DND-41 (cell line): ENCODE data around the gene MAMDC2.

ENCODE experiments used
- ATAC-seq: fragments of 200-7000 bp; cut with Tn5 transposase; 3 replicates; pipeline ENCODE4 v1.9.1; 2021; ENCODE audit warnings: low read depth; ENCODE audit not compliant: insufficient read depth
- DNase-seq: peaks from one replicate; pipeline ENCODE4 v3.0.0-alpha.2; 2020
- H2AFZ ChIP-seq: 2 replicates; pipeline ENCODE4 v1.6.0; 2012; ENCODE audit warnings: low read depth, low read length
- H3K27ac ChIP-seq: 2 replicates; pipeline ENCODE4 v1.5.1; 2012; ENCODE audit warnings: low read length, inconsistent platforms
- H3K27me3 ChIP-seq: fragments of 200-600 bp; sonication (generic); 2 replicates; pipeline ENCODE4 v1.6.0; 2012; ENCODE audit warnings: low read length, mild to moderate bottlenecking, inconsistent platforms; ENCODE audit not compliant: insufficient read depth, poor library complexity
- H3K36me3 ChIP-seq: 2 replicates; pipeline ENCODE4 v1.5.1; 2012; ENCODE audit warnings: low read length, inconsistent platforms; ENCODE audit not compliant: insufficient read depth
- H3K4me1 ChIP-seq: 2 replicates; pipeline ENCODE4 v1.5.1; 2012; ENCODE audit warnings: mild to moderate bottlenecking, low read length; ENCODE audit not compliant: insufficient read depth
- H3K4me2 ChIP-seq: 2 replicates; pipeline ENCODE4 v1.6.0; 2012; ENCODE audit warnings: mild to moderate bottlenecking, moderate library complexity, low read length, inconsistent platforms; ENCODE audit not compliant: insufficient read depth
- H3K4me3 ChIP-seq, 2 experiments: fragments of 200-600 bp in 1 of 2; shearing (Covaris generic) in 1 of 2; 2 replicates each; pipeline ENCODE4 v1.5.1; 2012 to 2016; ENCODE audit warnings: inconsistent platforms in 2 of 2, low read length in 2 of 2, mild to moderate bottlenecking in 2 of 2, low read depth in 1 of 2, moderate library complexity in 1 of 2
- H3K79me2 ChIP-seq: 2 replicates; pipeline ENCODE4 v1.6.0; 2012; ENCODE audit warnings: low read length, inconsistent platforms; ENCODE audit not compliant: insufficient read depth
- H3K9ac ChIP-seq: 2 replicates; pipeline ENCODE4 v1.6.0; 2012; ENCODE audit warnings: low read depth, mild to moderate bottlenecking, inconsistent platforms, low read length, moderate library complexity
- H3K9me3 ChIP-seq: 2 replicates; pipeline ENCODE4 v1.5.1; 2012; ENCODE audit warnings: low read length, moderate library complexity, mild to moderate bottlenecking, inconsistent platforms; ENCODE audit not compliant: insufficient read depth, severe bottlenecking
- H4K20me1 ChIP-seq: 2 replicates; pipeline ENCODE4 v1.6.0; 2012; ENCODE audit warnings: low read length; ENCODE audit not compliant: insufficient read depth
- EZH2 ChIP-seq: IDR thresholded peaks from 3 replicates; pipeline ENCODE4 v1.6.1; 2012; ENCODE audit warnings: borderline replicate concordance, low read depth, mild to moderate bottlenecking, moderate library complexity, low read length, inconsistent platforms; ENCODE audit not compliant: severe bottlenecking
- TF ChIP-seq, protein P1 (sequence below): IDR thresholded peaks from 2 replicates; pipeline ENCODE4 v1.5.1; 2012; ENCODE audit warnings: borderline replicate concordance, low read length, moderate library complexity, mild to moderate bottlenecking; ENCODE audit not compliant: poor library complexity, severe bottlenecking; ENCODE audit errors: extremely low read depth

MAMDC2 gene

DNA sequence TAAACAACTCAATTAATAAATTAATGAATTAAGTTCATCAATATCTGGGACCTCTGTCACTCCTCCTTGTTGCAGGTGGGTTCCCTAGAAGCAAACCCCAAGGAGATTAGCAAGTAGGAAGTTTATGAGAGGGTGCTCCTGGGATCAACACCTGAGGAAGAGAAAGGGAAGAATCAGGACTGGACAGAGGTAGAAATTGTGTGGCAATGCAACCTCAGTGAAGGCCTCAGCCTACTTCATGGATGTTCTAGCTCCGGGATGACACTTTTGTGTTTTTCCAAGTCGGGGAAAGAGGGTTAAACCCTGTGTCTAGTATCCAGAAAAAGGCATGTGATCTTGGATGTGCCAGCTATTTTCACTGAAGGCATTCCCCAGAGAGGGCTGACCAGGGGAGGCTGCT is 23.2 kb downstream of the MAMDC2 start:
- H3K4me3 ChIP-seq, result no peak overlapping the region
- no peaks in the 10 kb centered on the region for H3K36me3 ChIP-seq
- no peaks in the 10 kb centered on the region for H3K4me1 ChIP-seq
- no peak overlapping the region for H3K9ac ChIP-seq
- H3K27me3 ChIP-seq, result no peaks in the 10 kb centered on the region
- no peak for TF ChIP-seq EZH2
- TF ChIP-seq, protein P1, sequence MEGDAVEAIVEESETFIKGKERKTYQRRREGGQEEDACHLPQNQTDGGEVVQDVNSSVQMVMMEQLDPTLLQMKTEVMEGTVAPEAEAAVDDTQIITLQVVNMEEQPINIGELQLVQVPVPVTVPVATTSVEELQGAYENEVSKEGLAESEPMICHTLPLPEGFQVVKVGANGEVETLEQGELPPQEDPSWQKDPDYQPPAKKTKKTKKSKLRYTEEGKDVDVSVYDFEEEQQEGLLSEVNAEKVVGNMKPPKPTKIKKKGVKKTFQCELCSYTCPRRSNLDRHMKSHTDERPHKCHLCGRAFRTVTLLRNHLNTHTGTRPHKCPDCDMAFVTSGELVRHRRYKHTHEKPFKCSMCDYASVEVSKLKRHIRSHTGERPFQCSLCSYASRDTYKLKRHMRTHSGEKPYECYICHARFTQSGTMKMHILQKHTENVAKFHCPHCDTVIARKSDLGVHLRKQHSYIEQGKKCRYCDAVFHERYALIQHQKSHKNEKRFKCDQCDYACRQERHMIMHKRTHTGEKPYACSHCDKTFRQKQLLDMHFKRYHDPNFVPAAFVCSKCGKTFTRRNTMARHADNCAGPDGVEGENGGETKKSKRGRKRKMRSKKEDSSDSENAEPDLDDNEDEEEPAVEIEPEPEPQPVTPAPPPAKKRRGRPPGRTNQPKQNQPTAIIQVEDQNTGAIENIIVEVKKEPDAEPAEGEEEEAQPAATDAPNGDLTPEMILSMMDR, result no peak
- H3K9me3 ChIP-seq, result no peaks in the 10 kb centered on the region
- no peak overlapping the region for H2AFZ ChIP-seq
- ATAC-seq, result no peak
- no peaks in the 10 kb centered on the region for H3K79me2 ChIP-seq
- DNase-seq, result no peak
- H3K4me2 ChIP-seq, result no peak overlapping the region
- no peak overlapping the region for H3K27ac ChIP-seq
- no peaks in the 10 kb centered on the region for H4K20me1 ChIP-seq

DNA sequence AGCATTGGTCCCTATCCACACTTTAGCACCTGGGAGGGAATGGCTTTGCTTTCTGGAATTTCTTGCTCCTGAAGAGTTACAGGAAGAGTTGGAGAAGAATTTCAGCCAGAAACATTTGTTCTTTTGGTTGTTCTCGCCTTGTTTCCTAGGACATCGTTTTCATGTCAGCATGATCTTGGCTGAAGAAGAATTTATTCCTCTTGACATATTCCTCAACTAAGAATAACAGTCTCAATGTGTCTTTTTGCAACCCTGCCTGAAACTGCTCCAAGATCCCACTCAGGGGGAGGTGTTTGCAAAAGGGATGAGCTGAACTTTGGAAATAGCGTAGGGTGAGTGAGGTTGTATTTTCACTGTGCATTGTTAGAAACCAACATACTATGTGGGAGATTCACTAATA is 26.1 kb downstream of the MAMDC2 start:
- no peaks in the 10 kb centered on the region for H3K79me2 ChIP-seq
- no peak for TF ChIP-seq EZH2
- TF ChIP-seq, protein P1, result no peak
- H3K4me3 ChIP-seq, result no peak overlapping the region
- H3K9ac ChIP-seq, result no peak overlapping the region
- H3K27ac ChIP-seq, result no peak overlapping the region
- H2AFZ ChIP-seq, result no peak overlapping the region
- H3K27me3 ChIP-seq, result no peaks in the 10 kb centered on the region
- ATAC-seq, result no peak
- no peak overlapping the region for H3K4me2 ChIP-seq
- no peaks in the 10 kb centered on the region for H3K36me3 ChIP-seq
- no peak for DNase-seq
- no peaks in the 10 kb centered on the region for H4K20me1 ChIP-seq
- H3K9me3 ChIP-seq, result no peaks in the 10 kb centered on the region
- H3K4me1 ChIP-seq, result no peaks in the 10 kb centered on the region

DNA sequence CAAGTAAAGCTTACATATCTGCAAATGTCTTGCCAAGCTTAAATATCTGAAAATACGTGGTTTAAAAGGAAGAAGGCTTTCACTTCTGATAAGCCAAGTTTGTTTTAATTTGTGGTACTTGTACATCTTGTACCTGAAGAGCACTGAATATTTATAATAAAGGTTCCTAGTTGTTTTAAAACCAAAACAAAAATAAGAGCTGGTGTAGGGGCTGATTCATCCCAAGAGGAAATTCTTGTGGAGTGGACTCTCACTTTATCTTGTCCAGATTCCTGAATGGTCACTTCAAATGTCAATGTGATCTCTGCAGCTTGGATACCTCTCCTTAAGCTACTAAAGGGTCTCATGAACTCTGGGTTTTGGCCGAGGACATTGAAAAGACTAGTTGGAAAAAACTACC is 29.5 kb downstream of the MAMDC2 start:
- Histone ChIP-seq H3K27ac (no peak overlapping the region), H3K9me3 (no peaks in the 10 kb centered on the region), H3K27me3 (no peaks in the 10 kb centered on the region), H3K36me3 (no peaks in the 10 kb centered on the region), H3K4me2 (no peak overlapping the region), H3K4me1 (no peaks in the 10 kb centered on the region), H2AFZ (no peak overlapping the region), H3K4me3 (no peak overlapping the region), H3K9ac (no peak overlapping the region), H4K20me1 (no peaks in the 10 kb centered on the region), H3K79me2 (no peaks in the 10 kb centered on the region)
- TF ChIP-seq, protein P1, result no peak
- TF ChIP-seq EZH2, result no peak
- ATAC-seq, result no peak
- no peak for DNase-seq

DNA sequence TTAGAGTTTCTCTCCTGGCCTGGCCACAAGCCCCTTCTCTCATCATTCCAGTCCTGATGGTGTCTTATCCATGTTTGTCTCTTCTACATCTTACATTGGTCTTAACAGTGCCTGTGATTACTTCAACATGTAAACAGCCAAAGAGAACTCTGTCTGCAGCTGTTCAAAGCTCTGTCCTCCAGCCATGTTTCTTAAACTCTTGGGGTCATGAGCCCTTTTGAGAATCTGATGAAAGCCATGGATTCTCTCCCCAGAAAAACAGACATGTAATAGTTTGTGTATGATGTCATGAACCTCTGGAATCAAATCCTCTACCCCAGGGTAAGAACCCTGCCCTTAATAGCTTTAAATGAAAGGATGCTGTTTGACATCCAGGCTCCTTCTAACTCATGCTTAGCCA is 30.1 kb downstream of the MAMDC2 start:
- no peaks in the 10 kb centered on the region for H3K27me3 ChIP-seq
- no peaks in the 10 kb centered on the region for H3K79me2 ChIP-seq
- H2AFZ ChIP-seq, result no peak overlapping the region
- no peak overlapping the region for H3K4me2 ChIP-seq
- H3K27ac ChIP-seq, result no peak overlapping the region
- DNase-seq, result no peak
- no peaks in the 10 kb centered on the region for H3K36me3 ChIP-seq
- no peaks in the 10 kb centered on the region for H3K9me3 ChIP-seq
- H3K9ac ChIP-seq, result no peak overlapping the region
- H3K4me1 ChIP-seq, result no peaks in the 10 kb centered on the region
- TF ChIP-seq, protein P1, result no peak
- TF ChIP-seq EZH2, result no peak
- H3K4me3 ChIP-seq, result no peak overlapping the region
- no peak for ATAC-seq
- H4K20me1 ChIP-seq, result no peaks in the 10 kb centered on the region
